Measurements from ENCODE around the gene ZNF3.

DNA sequence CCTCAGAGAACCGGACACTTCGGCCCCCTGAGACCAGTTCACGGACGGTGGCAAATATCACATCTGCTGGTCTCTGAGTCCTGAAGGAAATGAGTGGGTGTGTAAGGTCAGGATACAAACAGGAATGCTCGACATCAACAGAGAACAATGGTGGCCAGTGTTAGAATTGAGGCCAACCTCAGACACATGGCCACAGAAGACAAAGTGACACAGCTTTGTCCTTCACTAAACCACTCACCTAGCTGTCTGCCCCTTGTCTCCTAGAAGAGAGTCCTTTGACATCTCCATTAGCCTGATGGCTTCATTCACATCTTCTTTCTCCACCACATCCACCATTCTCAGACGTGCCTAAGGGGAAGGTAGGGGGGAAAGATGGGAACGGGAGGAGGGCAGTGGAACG is 11.5 kb upstream of the ZNF3 start:
- TF ChIP-seq POLR2A (IDR thresholded peaks at IDR 0.05; ENCODE audit: low read length) (no peak), GATA1 (IDR thresholded peaks at IDR 0.05; ENCODE audit: low read depth, low read length) (no peak)
